HCT116 (cell line): ENCODE data around the gene INSL6. TPM values are rescaled to one million over a fixed set of nuclear protein-coding genes. Genes with fewer than 3 reads are reported as not detected.

ENCODE experiments used
- ATAC-seq: fragments of 200-7000 bp; cut with Tn5 transposase; 2 replicates; pipeline ENCODE4 v1.9.1; 2020; ENCODE audit warnings: mild to moderate bottlenecking, moderate library complexity
- BruUV-seq: library from RNA; stranded (reverse); fragments of 400-500 nt; replicated peaks from 2 replicates; lab custom pipeline; 2021; lab: Mats Ljungman, UMichigan
- CTCF ChIA-PET: fragments of 300-600 bp; sonication (Branson Sonifier 250); formaldehyde crosslinking; loops from one replicate; lab custom pipeline; 2021; ENCODE audit warnings: antibody characterized with exemption; lab: Charles Lee
- POLR2A ChIA-PET: fragments of 300-600, 350-600 bp; sonication (Branson Sonifier 250); formaldehyde crosslinking; loops from one replicate; lab custom pipeline; 2021; ENCODE audit warnings: antibody characterized with exemption; lab: Charles Lee
- RAD21 ChIA-PET, 2 experiments: fragments of 300-600 bp; sonication (Branson Sonifier 250); formaldehyde crosslinking; loops; one replicate each; lab custom pipeline; 2023; ENCODE audit warnings: low total read pairs in 2 of 2; ENCODE audit not compliant: uncharacterized antibody in 2 of 2, unreplicated experiment in 2 of 2, low non-redundant PET in 1 of 2; lab: Charles Lee
- DNase-seq: peaks from one replicate; pipeline ENCODE4 v3.0.0-alpha.2; 2010; ENCODE audit warnings: low read depth, low spot score
- H2AFZ ChIP-seq: fragments of 200-600 bp; shearing (Covaris generic), sonication (generic); 2 replicates; pipeline ENCODE4 v1.6.1; 2017; ENCODE audit warnings: low read depth, mixed run types, mixed read lengths, antibody characterized with exemption, low read length; ENCODE audit not compliant: poor library complexity, severe bottlenecking
- H3K27ac ChIP-seq: 2 replicates; pipeline ENCODE4 v1.5.1; 2012; ENCODE audit warnings: low read depth, low read length
- H3K27me3 ChIP-seq: fragments of 200-600 bp; sonication (generic); 2 replicates; pipeline ENCODE4 v1.6.1; 2016; ENCODE audit warnings: mixed run types, low read length, mixed read lengths; ENCODE audit not compliant: insufficient read depth
- H3K36me3 ChIP-seq, 2 experiments: fragments of 200-500 bp in 1 of 2; fragments of 200-600 bp in 1 of 2; sonication (Bioruptor generic) in 1 of 2; sonication (generic) in 1 of 2; 2 replicates each; pipeline versions ENCODE4 v1.5.1 to v1.6.1; 2014 to 2016; ENCODE audit warnings: low read length in 2 of 2, inconsistent platforms in 1 of 2, mixed read lengths in 1 of 2, mixed run types in 1 of 2; ENCODE audit not compliant: insufficient read depth in 2 of 2, control insufficient read depth in 1 of 2
- H3K4me1 ChIP-seq, 2 experiments: fragments of 200-600 bp in 1 of 2; sonication (generic) in 1 of 2; 2 replicates each; pipeline versions ENCODE4 v1.5.1 to v1.6.1; 2012 to 2017; ENCODE audit warnings: low read length in 2 of 2, inconsistent platforms in 1 of 2, mild to moderate bottlenecking in 1 of 2, mixed read lengths in 1 of 2, mixed run types in 1 of 2, moderate library complexity in 1 of 2; ENCODE audit not compliant: insufficient read depth in 2 of 2, control insufficient read depth in 1 of 2
- H3K4me2 ChIP-seq: fragments of 200-600 bp; sonication (generic); 2 replicates; pipeline ENCODE4 v1.6.1; 2017; ENCODE audit warnings: mixed run types, low read length, mixed read lengths
- H3K4me3 ChIP-seq, 2 experiments: fragments of 200-600 bp in 1 of 2; sonication (generic) in 1 of 2; replicated peaks in 1 of 2; 2 replicates each; pipeline ENCODE4 v1.5.1; 2011 to 2016; ENCODE audit warnings: low read length in 2 of 2, control low read depth in 1 of 2, low read depth in 1 of 2, mild to moderate bottlenecking in 1 of 2, mixed read lengths in 1 of 2, mixed run types in 1 of 2
- H3K79me2 ChIP-seq: fragments of 200-600 bp; sonication (generic); 2 replicates; pipeline ENCODE4 v1.6.1; 2017; ENCODE audit warnings: mild to moderate bottlenecking, mixed run types, low read length, moderate library complexity, mixed read lengths; ENCODE audit not compliant: insufficient read depth
- H3K9ac ChIP-seq: fragments of 200-600 bp; sonication (generic); 2 replicates; pipeline ENCODE4 v1.6.1; 2016; ENCODE audit warnings: low read length, mixed read lengths
- H3K9me2 ChIP-seq: fragments of 200-600 bp; sonication (generic), shearing (Covaris generic); 2 replicates; pipeline ENCODE4 v1.6.1; 2017; ENCODE audit warnings: mixed run types, mild to moderate bottlenecking, moderate library complexity; ENCODE audit not compliant: insufficient read depth
- H3K9me3 ChIP-seq, 2 experiments: fragments of 200-500 bp in 1 of 2; fragments of 200-600 bp in 1 of 2; sonication (Bioruptor generic) in 1 of 2; sonication (generic) in 1 of 2; 2 replicates each; pipeline ENCODE4 v1.6.1; 2014 to 2017; ENCODE audit warnings: low read length in 2 of 2, mixed read lengths in 2 of 2, inconsistent platforms in 1 of 2, low read depth in 1 of 2, mild to moderate bottlenecking in 1 of 2, mixed run types in 1 of 2, moderate library complexity in 1 of 2; ENCODE audit not compliant: control insufficient read depth in 1 of 2, insufficient read depth in 1 of 2
- H4K20me1 ChIP-seq: fragments of 200-600 bp; sonication (generic), shearing (Covaris generic); 2 replicates; pipeline ENCODE4 v1.6.1; 2017; ENCODE audit warnings: mixed run types, mild to moderate bottlenecking, moderate library complexity; ENCODE audit not compliant: insufficient read depth
- CBX3 ChIP-seq: IDR thresholded peaks from 2 replicates; pipeline ENCODE4 v1.6.1; 2012; ENCODE audit warnings: low read depth
- CEBPB ChIP-seq: IDR thresholded peaks from 2 replicates; pipeline ENCODE4 v1.6.1; 2012; ENCODE audit warnings: low read depth
- EGR1 ChIP-seq: IDR thresholded peaks from 2 replicates; pipeline ENCODE4 v1.6.1; 2012; ENCODE audit warnings: low read depth
- ELF1 ChIP-seq: IDR thresholded peaks from 2 replicates; pipeline ENCODE4 v1.6.1; 2012; ENCODE audit warnings: low read depth, borderline replicate concordance
- EZH2 ChIP-seq: fragments of 200-600 bp; sonication (generic); IDR thresholded peaks from 2 replicates; pipeline ENCODE4 v1.6.1; 2017; ENCODE audit warnings: antibody characterized with exemption, mixed run types
- EZH2phosphoT487 ChIP-seq: fragments of 200-600 bp; IDR thresholded peaks from 2 replicates; pipeline ENCODE4 v1.6.1; 2018; ENCODE audit warnings: antibody characterized with exemption, borderline replicate concordance
- JUND ChIP-seq: IDR thresholded peaks from 2 replicates; pipeline ENCODE4 v1.6.1; 2012
- MAX ChIP-seq: IDR thresholded peaks from 2 replicates; pipeline ENCODE4 v1.6.1; 2012
- POLR2A ChIP-seq: IDR thresholded peaks from 2 replicates; pipeline ENCODE4 v1.7.0; 2011; ENCODE audit warnings: borderline replicate concordance; ENCODE audit not compliant: insufficient read depth, insufficient read length; ENCODE audit errors: extremely low read depth
- POLR2AphosphoS5 ChIP-seq: IDR thresholded peaks from 2 replicates; pipeline ENCODE4 v1.6.1; 2011; ENCODE audit warnings: mild to moderate bottlenecking, low read depth, low read length, moderate library complexity
- SIN3A ChIP-seq: IDR thresholded peaks from 2 replicates; pipeline ENCODE4 v1.6.1; 2012; ENCODE audit warnings: low read depth
- SP1 ChIP-seq: IDR thresholded peaks from 2 replicates; pipeline ENCODE4 v1.6.1; 2012; ENCODE audit warnings: low read depth
- SRF ChIP-seq: IDR thresholded peaks from 2 replicates; pipeline ENCODE4 v1.6.1; 2012; ENCODE audit warnings: low read depth
- TCF7L2 ChIP-seq: IDR thresholded peaks from 2 replicates; pipeline ENCODE4 v1.7.0; 2011; ENCODE audit warnings: borderline replicate concordance, inconsistent platforms; ENCODE audit not compliant: insufficient read depth, insufficient read length; ENCODE audit errors: extremely low read depth
- YY1 ChIP-seq: IDR thresholded peaks from 2 replicates; pipeline ENCODE4 v1.6.1; 2011; ENCODE audit warnings: low read length, low read depth, moderate library complexity, mild to moderate bottlenecking; ENCODE audit not compliant: insufficient replicate concordance; ENCODE audit errors: extremely low read depth
- ZBTB33 ChIP-seq: IDR thresholded peaks from 2 replicates; pipeline ENCODE4 v1.6.1; 2011; ENCODE audit warnings: mild to moderate bottlenecking, low read length, moderate library complexity; ENCODE audit not compliant: insufficient replicate concordance; ENCODE audit errors: extremely low read depth
- ZNF274 ChIP-seq: fragments of 200-500 bp; sonication (Bioruptor generic); IDR thresholded peaks from 2 replicates; pipeline ENCODE4 v1.6.1; 2014; ENCODE audit warnings: mild to moderate bottlenecking, low read depth, low read length, inconsistent platforms
- intact Hi-C: fragments of 100-400 bp; cut with micrococcal nuclease; formaldehyde crosslinking; loops from 2 replicates; pipeline ENCODE4 v1.10.0; 2022
- total RNA-seq: library from RNA; stranded (reverse); gene quantifications from one replicate; pipeline ENCODE4 v1.2.1, GENCODE V29; 2021; ENCODE audit not compliant: unreplicated experiment
- TF ChIP-seq, protein P1 (sequence below): IDR thresholded peaks from 2 replicates; pipeline ENCODE4 v1.6.1; 2012
- TF ChIP-seq, protein P2 (sequence below): IDR thresholded peaks from 2 replicates; pipeline ENCODE4 v1.6.1; 2012; ENCODE audit warnings: low read depth

Gene INSL6
- total RNA-seq, 1 experiment from 2014 or later, result not detected

DNA sequence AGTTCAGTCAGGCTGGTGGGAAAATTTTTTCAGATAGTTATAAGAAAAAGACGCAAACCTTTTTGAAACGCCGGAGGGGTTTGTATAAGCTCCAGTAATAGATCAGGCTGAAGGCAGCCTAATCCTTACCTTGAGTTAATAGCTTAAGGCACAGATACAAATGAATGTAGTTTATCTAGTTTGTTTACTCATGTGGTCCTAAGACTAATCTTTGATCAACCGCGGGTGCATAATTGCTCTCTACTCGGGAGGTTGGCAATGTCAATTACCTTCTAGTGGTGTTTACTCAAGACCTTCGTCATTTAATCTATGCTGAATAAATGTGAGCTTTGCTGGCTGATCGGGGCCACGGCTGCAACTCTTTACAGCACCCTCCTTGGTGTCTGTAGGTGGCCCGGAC is 45.1 kb upstream of the INSL6 start:
- Histone ChIP-seq H3K9ac (no peak overlapping the region), H3K27me3 (peaks cover 30% of the 10 kb centered on the region; the same call in 1 of the 2 replicates), H3K4me1 (no peaks in the 10 kb centered on the region), H3K9me2 (no peaks in the 10 kb centered on the region), H3K79me2 (no peaks in the 10 kb centered on the region), H3K4me2 (no peak overlapping the region), H4K20me1 (no peaks in the 10 kb centered on the region), H2AFZ (no peak overlapping the region), H3K9me3 (no peaks in the 10 kb centered on the region), H3K27ac (no peak overlapping the region), H3K4me3 (no peak overlapping the region), H3K36me3 (no peaks in the 10 kb centered on the region)
- RAD21 ChIA-PET, result no interaction called here
- no TSS peak for BruUV-seq
- POLR2A ChIA-PET, result no interaction called here
- ATAC-seq (no peak), DNase-seq (no peak)
- intact Hi-C loops, result no loop called here
- TF ChIP-seq TCF7L2, result no peak
- no peak for TF ChIP-seq MAX
- no peak for TF ChIP-seq CEBPB
- TF ChIP-seq, protein P1, sequence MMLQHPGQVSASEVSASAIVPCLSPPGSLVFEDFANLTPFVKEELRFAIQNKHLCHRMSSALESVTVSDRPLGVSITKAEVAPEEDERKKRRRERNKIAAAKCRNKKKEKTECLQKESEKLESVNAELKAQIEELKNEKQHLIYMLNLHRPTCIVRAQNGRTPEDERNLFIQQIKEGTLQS, result no peak
- no peak for TF ChIP-seq ZBTB33
- TF ChIP-seq CBX3, result no peak
- no peak for TF ChIP-seq YY1
- TF ChIP-seq POLR2A, result no peak
- no peak for TF ChIP-seq EGR1
- no peak for TF ChIP-seq POLR2AphosphoS5
- TF ChIP-seq SIN3A, result no peak
- TF ChIP-seq ELF1, result no peak
- TF ChIP-seq EZH2phosphoT487, result no peak
- TF ChIP-seq EZH2, result no peak
- TF ChIP-seq JUND, result no peak
- no peak for TF ChIP-seq SP1
- no peak for TF ChIP-seq SRF
- TF ChIP-seq, protein P2, sequence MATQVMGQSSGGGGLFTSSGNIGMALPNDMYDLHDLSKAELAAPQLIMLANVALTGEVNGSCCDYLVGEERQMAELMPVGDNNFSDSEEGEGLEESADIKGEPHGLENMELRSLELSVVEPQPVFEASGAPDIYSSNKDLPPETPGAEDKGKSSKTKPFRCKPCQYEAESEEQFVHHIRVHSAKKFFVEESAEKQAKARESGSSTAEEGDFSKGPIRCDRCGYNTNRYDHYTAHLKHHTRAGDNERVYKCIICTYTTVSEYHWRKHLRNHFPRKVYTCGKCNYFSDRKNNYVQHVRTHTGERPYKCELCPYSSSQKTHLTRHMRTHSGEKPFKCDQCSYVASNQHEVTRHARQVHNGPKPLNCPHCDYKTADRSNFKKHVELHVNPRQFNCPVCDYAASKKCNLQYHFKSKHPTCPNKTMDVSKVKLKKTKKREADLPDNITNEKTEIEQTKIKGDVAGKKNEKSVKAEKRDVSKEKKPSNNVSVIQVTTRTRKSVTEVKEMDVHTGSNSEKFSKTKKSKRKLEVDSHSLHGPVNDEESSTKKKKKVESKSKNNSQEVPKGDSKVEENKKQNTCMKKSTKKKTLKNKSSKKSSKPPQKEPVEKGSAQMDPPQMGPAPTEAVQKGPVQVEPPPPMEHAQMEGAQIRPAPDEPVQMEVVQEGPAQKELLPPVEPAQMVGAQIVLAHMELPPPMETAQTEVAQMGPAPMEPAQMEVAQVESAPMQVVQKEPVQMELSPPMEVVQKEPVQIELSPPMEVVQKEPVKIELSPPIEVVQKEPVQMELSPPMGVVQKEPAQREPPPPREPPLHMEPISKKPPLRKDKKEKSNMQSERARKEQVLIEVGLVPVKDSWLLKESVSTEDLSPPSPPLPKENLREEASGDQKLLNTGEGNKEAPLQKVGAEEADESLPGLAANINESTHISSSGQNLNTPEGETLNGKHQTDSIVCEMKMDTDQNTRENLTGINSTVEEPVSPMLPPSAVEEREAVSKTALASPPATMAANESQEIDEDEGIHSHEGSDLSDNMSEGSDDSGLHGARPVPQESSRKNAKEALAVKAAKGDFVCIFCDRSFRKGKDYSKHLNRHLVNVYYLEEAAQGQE, result no peak
- TF ChIP-seq ZNF274, result no peak
- CTCF ChIA-PET, result no interaction called here
